ENCODE results near the gene ABI3BP.

The ABI3BP gene

GRCh38 chr3:100702980-100703345 lies 290.3 kb downstream of the ABI3BP start:
- in situ Hi-C loops (cut with HindIII; ENCODE audit: low pct_ligation_motif_present, low sequenced_read_pairs) = no loop called here
- TF ChIP-seq, protein P1, sequence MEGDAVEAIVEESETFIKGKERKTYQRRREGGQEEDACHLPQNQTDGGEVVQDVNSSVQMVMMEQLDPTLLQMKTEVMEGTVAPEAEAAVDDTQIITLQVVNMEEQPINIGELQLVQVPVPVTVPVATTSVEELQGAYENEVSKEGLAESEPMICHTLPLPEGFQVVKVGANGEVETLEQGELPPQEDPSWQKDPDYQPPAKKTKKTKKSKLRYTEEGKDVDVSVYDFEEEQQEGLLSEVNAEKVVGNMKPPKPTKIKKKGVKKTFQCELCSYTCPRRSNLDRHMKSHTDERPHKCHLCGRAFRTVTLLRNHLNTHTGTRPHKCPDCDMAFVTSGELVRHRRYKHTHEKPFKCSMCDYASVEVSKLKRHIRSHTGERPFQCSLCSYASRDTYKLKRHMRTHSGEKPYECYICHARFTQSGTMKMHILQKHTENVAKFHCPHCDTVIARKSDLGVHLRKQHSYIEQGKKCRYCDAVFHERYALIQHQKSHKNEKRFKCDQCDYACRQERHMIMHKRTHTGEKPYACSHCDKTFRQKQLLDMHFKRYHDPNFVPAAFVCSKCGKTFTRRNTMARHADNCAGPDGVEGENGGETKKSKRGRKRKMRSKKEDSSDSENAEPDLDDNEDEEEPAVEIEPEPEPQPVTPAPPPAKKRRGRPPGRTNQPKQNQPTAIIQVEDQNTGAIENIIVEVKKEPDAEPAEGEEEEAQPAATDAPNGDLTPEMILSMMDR (IDR thresholded peaks at IDR 0.05; ENCODE audit: low read depth, low read length, missing control alignments) = no peak
- no peaks in the 10 kb centered on the region for H3K36me3 ChIP-seq (replicated peaks)
- no peak for DNase-seq
- H3K4me3 ChIP-seq (ENCODE audit: low read depth, low read length) = no peak overlapping the region
- H3K27ac ChIP-seq = no peak overlapping the region
- H3K27me3 ChIP-seq (replicated peaks) = no peaks in the 10 kb centered on the region

- TF ChIP-seq, protein P1 (IDR thresholded peaks at IDR 0.05; ENCODE audit: low read depth, low read length, missing control alignments) = no peak
- Histone ChIP-seq H3K27ac (no peak overlapping the region), H3K36me3 (replicated peaks) (no peaks in the 10 kb centered on the region), H3K4me3 (ENCODE audit: low read depth, low read length) (no peak overlapping the region), H3K27me3 (replicated peaks) (no peaks in the 10 kb centered on the region)
- DNase-seq = no peak
- in situ Hi-C loops (cut with HindIII; ENCODE audit: low pct_ligation_motif_present, low sequenced_read_pairs) = no loop called here
Measured at GRCh38 chr3:100702082-100702979, 290.9 kb downstream of the ABI3BP start.

GRCh38 chr3:100700708-100701107 lies 292.5 kb downstream of the ABI3BP start:
- H3K27me3 ChIP-seq (replicated peaks) = no peaks in the 10 kb centered on the region
- H3K36me3 ChIP-seq (replicated peaks) = no peaks in the 10 kb centered on the region
- H3K4me3 ChIP-seq (ENCODE audit: low read depth, low read length) = no peak overlapping the region
- in situ Hi-C loops (cut with HindIII; ENCODE audit: low pct_ligation_motif_present, low sequenced_read_pairs) = no loop called here
- no peak for DNase-seq
- H3K27ac ChIP-seq = no peak overlapping the region
- TF ChIP-seq, protein P1 (IDR thresholded peaks at IDR 0.05; ENCODE audit: low read depth, low read length, missing control alignments) = no peak
